Liver (tissue), 9 donors: ENCODE measurements around the gene EGLN1. TPM values are rescaled to one million over a fixed set of nuclear protein-coding genes. Genes with fewer than 3 reads are reported as not detected.

ENCODE experiments used
- DNase-seq: peaks from one replicate; pipeline ENCODE4 v3.0.0-alpha.2; 2017; ENCODE audit warnings: low spot score
- H3K27ac ChIP-seq, 2 donors: one replicate each; pipeline ENCODE4 v1.7.0; 2013; ENCODE audit warnings: inconsistent platforms in 2 of 2, low read length in 2 of 2, control low read depth in 1 of 2, low read depth in 1 of 2, mild to moderate bottlenecking in 1 of 2
- H3K27me3 ChIP-seq, 4 donors: one replicate each; pipeline versions ENCODE4 v1.6.1 to v1.7.0; 2013; ENCODE audit warnings: low read length in 3 of 4, inconsistent platforms in 1 of 4, mild to moderate bottlenecking in 1 of 4, moderate library complexity in 1 of 4; ENCODE audit not compliant: control insufficient read depth in 4 of 4, insufficient read depth in 4 of 4
- H3K36me3 ChIP-seq, 4 donors: one replicate each; pipeline versions ENCODE4 v1.6.1 to v1.7.0; 2013; ENCODE audit warnings: low read length in 3 of 4, mild to moderate bottlenecking in 3 of 4, low read depth in 1 of 4, moderate library complexity in 1 of 4; ENCODE audit not compliant: control insufficient read depth in 4 of 4, insufficient read depth in 3 of 4
- H3K4me1 ChIP-seq, 4 donors: one replicate each; pipeline versions ENCODE4 v1.6.1 to v1.7.0; 2013; ENCODE audit warnings: low read length in 3 of 4, mild to moderate bottlenecking in 3 of 4, moderate library complexity in 1 of 4; ENCODE audit not compliant: control insufficient read depth in 4 of 4, insufficient read depth in 4 of 4
- H3K4me3 ChIP-seq, 3 donors: one replicate each; pipeline versions ENCODE4 v1.6.1 to v1.7.0; 2013; ENCODE audit warnings: low read length in 3 of 3, control low read depth in 1 of 3, low read depth in 1 of 3, mild to moderate bottlenecking in 1 of 3
- H3K9ac ChIP-seq, 2 donors: one replicate each; pipeline ENCODE4 v1.7.0; 2013; ENCODE audit warnings: low read length in 2 of 2, mild to moderate bottlenecking in 2 of 2, moderate library complexity in 2 of 2, control low read depth in 1 of 2, low read depth in 1 of 2
- H3K9me3 ChIP-seq, 4 donors: one replicate each; pipeline versions ENCODE4 v1.6.1 to v1.7.0; 2013; ENCODE audit warnings: low read length in 3 of 4; ENCODE audit not compliant: control insufficient read depth in 4 of 4
- EGR1 ChIP-seq, 2 donors: IDR thresholded peaks; 2 replicates each; pipeline ENCODE4 v1.6.1; 2016 to 2018; ENCODE audit warnings: antibody characterized with exemption in 2 of 2, low read depth in 2 of 2
- FOXA1 ChIP-seq: IDR thresholded peaks from 2 replicates; pipeline ENCODE4 v1.6.1; 2016; ENCODE audit warnings: antibody characterized with exemption
- FOXA2 ChIP-seq: IDR thresholded peaks from 2 replicates; pipeline ENCODE4 v1.6.1; 2016; ENCODE audit warnings: antibody characterized with exemption
- GABPA ChIP-seq, 2 donors: IDR thresholded peaks in 1 of 2; conservative IDR thresholded peaks in 1 of 2; 2 replicates each; pipeline ENCODE4 v1.6.1; 2016; ENCODE audit warnings: antibody characterized with exemption in 2 of 2, mild to moderate bottlenecking in 1 of 2, moderate library complexity in 1 of 2
- HNF4A ChIP-seq, 2 donors: conservative IDR thresholded peaks; 2 replicates each; pipeline ENCODE4 v1.6.1; 2016; ENCODE audit warnings: antibody characterized with exemption in 2 of 2, mild to moderate bottlenecking in 2 of 2
- HNF4G ChIP-seq: IDR thresholded peaks from 2 replicates; pipeline ENCODE4 v1.6.1; 2016; ENCODE audit warnings: antibody characterized with exemption
- JUND ChIP-seq, 2 donors: IDR thresholded peaks; 2 replicates each; pipeline ENCODE4 v1.6.1; 2016; ENCODE audit warnings: antibody characterized with exemption in 2 of 2
- NR2F2 ChIP-seq: IDR thresholded peaks from 2 replicates; pipeline ENCODE4 v1.6.1; 2016; ENCODE audit warnings: antibody characterized with exemption
- RAD21 ChIP-seq, 2 donors: IDR thresholded peaks; 2 replicates each; pipeline ENCODE4 v1.6.1; 2016; ENCODE audit warnings: antibody characterized with exemption in 2 of 2, mild to moderate bottlenecking in 2 of 2
- RXRA ChIP-seq, 2 donors: IDR thresholded peaks; 2 replicates each; pipeline ENCODE4 v1.6.1; 2017 to 2018; ENCODE audit warnings: antibody characterized with exemption in 2 of 2, mild to moderate bottlenecking in 1 of 2
- SP1 ChIP-seq: IDR thresholded peaks from 2 replicates; pipeline ENCODE4 v1.6.1; 2018; ENCODE audit warnings: antibody characterized with exemption, mild to moderate bottlenecking
- TAF1 ChIP-seq: conservative IDR thresholded peaks from 2 replicates; pipeline ENCODE4 v1.6.1; 2016; ENCODE audit warnings: antibody characterized with exemption, mild to moderate bottlenecking
- YY1 ChIP-seq: IDR thresholded peaks from 2 replicates; pipeline ENCODE4 v1.6.1; 2016; ENCODE audit warnings: antibody characterized with exemption, mild to moderate bottlenecking
- WGBS: extraction: QIAGEN DNeasy Blood & Tissue Kit; methylation state at CpG from one replicate; pipeline ENCODE4 v1.1.7; 2013; 5-methylcytosine and 5-hydroxymethylcytosine counted together
- polyA plus RNA-seq, 2 donors: library from polyadenylated mRNA; stranded (reverse) in 1 of 2; unstranded in 1 of 2; fragments of 200-250 nt in 1 of 2; fragments of >200 nt in 1 of 2; fragmentation: Nextera tagmentation in 1 of 2; extraction: Ambion mirVana in 1 of 2; gene quantifications; one replicate each; pipeline versions ENCODE4 v1.2.1 to v1.2.3, GENCODE V29; 2013 to 2015
- total RNA-seq, 2 donors: library from RNA; depleted of rRNA; stranded (reverse); fragments of >200 nt; gene quantifications; one replicate each; pipeline ENCODE4 v1.2.3, GENCODE V29; 2014
- TF ChIP-seq, protein P1 (sequence below): fragments of 150-350 bp; IDR thresholded peaks from 2 replicates; pipeline ENCODE4 v1.5.1; 2017; ENCODE audit warnings: improper control_type of control experiment, low read depth, low read length; ENCODE audit not compliant: missing input control
- TF ChIP-seq, protein P2 (sequence below): IDR thresholded peaks from 2 replicates; pipeline ENCODE4 v1.6.1; 2016; ENCODE audit warnings: antibody characterized with exemption
- TF ChIP-seq, protein P3 (sequence below): IDR thresholded peaks from 2 replicates; pipeline ENCODE4 v1.6.1; 2016; ENCODE audit warnings: antibody characterized with exemption, mild to moderate bottlenecking
- TF ChIP-seq, protein P4 (sequence below): IDR thresholded peaks from 2 replicates; pipeline ENCODE4 v1.6.1; 2016; ENCODE audit warnings: antibody characterized with exemption
- TF ChIP-seq, protein P5 (sequence below): IDR thresholded peaks from 2 replicates; pipeline ENCODE4 v1.6.1; 2016; ENCODE audit warnings: antibody characterized with exemption
- donor health status: healthy.
- donor health status: healthy.
- donor health status: healthy.
- donor health status: healthy.
- donor health status: healthy.

The EGLN1 gene
- total and polyA plus RNA-seq, 4 donors = 7.2 to 44.8 (median 22.2) TPM

DNA sequence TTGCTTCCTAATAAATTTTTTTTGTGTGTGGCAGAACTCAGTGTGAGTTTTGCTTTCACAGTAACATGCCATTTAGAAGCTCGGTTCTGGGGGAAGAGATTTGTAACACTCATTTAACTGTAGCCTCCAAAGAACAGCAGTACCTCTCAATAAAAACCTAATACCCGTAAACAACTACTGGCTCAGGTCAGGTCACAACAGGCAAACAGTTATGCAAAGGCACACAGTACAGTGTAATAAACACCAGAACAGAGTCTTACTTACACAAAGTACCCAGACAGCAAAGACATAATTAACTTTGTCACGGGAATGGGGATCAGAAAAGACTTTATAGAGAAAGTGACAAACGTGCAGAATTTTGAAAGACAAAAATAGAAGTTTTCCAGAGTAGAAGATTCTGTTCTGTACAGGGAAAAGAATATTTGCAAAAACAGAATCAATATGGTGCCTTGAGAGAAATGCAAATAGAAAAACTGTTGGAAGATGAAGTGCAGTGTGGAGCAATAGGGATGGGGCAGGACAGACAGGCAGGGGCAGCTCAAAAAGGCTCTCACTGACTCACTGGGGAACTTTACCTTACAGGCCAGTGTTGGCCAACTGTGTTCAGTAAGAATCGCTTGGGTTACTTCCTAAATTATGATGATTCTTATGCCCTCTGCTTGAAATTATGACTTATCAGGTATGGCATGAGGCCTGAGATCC lies 38.8 kb downstream of the EGLN1 start:
- no peaks in the 10 kb centered on the region for H3K9me3 ChIP-seq
- peaks cover 10 to 27% (median 19%) of the 10 kb centered on the region in 4 donors for H3K4me1 ChIP-seq
- no peak for DNase-seq
- TF ChIP-seq FOXA2 = no peak
- peak; percentile 44 to 83 for TF ChIP-seq JUND (IDR thresholded peaks at IDR 0.05)
- TF ChIP-seq, protein P1, sequence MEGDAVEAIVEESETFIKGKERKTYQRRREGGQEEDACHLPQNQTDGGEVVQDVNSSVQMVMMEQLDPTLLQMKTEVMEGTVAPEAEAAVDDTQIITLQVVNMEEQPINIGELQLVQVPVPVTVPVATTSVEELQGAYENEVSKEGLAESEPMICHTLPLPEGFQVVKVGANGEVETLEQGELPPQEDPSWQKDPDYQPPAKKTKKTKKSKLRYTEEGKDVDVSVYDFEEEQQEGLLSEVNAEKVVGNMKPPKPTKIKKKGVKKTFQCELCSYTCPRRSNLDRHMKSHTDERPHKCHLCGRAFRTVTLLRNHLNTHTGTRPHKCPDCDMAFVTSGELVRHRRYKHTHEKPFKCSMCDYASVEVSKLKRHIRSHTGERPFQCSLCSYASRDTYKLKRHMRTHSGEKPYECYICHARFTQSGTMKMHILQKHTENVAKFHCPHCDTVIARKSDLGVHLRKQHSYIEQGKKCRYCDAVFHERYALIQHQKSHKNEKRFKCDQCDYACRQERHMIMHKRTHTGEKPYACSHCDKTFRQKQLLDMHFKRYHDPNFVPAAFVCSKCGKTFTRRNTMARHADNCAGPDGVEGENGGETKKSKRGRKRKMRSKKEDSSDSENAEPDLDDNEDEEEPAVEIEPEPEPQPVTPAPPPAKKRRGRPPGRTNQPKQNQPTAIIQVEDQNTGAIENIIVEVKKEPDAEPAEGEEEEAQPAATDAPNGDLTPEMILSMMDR = no peak
- TF ChIP-seq HNF4A (conservative IDR thresholded peaks at IDR 0.05) = peak; percentile 62 to 70
- no peak for TF ChIP-seq TAF1
- TF ChIP-seq, protein P2, sequence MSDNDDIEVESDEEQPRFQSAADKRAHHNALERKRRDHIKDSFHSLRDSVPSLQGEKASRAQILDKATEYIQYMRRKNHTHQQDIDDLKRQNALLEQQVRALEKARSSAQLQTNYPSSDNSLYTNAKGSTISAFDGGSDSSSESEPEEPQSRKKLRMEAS = peak; percentile 32
- no peak for TF ChIP-seq GABPA (IDR thresholded peaks at IDR 0.05 in 1 of 2, conservative IDR thresholded peaks at IDR 0.05 in 1 of 2)
- no peak for TF ChIP-seq NR2F2
- peak; percentile 91 for TF ChIP-seq YY1
- no peak for TF ChIP-seq EGR1 (IDR thresholded peaks at IDR 0.05; ENCODE audit: low read depth in 2 of 2)
- peak in 1 of 2 donors; percentile 31 for TF ChIP-seq RAD21 (IDR thresholded peaks at IDR 0.05)
- TF ChIP-seq FOXA1 = no peak
- TF ChIP-seq, protein P3, sequence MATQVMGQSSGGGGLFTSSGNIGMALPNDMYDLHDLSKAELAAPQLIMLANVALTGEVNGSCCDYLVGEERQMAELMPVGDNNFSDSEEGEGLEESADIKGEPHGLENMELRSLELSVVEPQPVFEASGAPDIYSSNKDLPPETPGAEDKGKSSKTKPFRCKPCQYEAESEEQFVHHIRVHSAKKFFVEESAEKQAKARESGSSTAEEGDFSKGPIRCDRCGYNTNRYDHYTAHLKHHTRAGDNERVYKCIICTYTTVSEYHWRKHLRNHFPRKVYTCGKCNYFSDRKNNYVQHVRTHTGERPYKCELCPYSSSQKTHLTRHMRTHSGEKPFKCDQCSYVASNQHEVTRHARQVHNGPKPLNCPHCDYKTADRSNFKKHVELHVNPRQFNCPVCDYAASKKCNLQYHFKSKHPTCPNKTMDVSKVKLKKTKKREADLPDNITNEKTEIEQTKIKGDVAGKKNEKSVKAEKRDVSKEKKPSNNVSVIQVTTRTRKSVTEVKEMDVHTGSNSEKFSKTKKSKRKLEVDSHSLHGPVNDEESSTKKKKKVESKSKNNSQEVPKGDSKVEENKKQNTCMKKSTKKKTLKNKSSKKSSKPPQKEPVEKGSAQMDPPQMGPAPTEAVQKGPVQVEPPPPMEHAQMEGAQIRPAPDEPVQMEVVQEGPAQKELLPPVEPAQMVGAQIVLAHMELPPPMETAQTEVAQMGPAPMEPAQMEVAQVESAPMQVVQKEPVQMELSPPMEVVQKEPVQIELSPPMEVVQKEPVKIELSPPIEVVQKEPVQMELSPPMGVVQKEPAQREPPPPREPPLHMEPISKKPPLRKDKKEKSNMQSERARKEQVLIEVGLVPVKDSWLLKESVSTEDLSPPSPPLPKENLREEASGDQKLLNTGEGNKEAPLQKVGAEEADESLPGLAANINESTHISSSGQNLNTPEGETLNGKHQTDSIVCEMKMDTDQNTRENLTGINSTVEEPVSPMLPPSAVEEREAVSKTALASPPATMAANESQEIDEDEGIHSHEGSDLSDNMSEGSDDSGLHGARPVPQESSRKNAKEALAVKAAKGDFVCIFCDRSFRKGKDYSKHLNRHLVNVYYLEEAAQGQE = no peak
- TF ChIP-seq, protein P4, sequence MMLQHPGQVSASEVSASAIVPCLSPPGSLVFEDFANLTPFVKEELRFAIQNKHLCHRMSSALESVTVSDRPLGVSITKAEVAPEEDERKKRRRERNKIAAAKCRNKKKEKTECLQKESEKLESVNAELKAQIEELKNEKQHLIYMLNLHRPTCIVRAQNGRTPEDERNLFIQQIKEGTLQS = peak; percentile 54
- no peak for TF ChIP-seq HNF4G
- TF ChIP-seq, protein P5, sequence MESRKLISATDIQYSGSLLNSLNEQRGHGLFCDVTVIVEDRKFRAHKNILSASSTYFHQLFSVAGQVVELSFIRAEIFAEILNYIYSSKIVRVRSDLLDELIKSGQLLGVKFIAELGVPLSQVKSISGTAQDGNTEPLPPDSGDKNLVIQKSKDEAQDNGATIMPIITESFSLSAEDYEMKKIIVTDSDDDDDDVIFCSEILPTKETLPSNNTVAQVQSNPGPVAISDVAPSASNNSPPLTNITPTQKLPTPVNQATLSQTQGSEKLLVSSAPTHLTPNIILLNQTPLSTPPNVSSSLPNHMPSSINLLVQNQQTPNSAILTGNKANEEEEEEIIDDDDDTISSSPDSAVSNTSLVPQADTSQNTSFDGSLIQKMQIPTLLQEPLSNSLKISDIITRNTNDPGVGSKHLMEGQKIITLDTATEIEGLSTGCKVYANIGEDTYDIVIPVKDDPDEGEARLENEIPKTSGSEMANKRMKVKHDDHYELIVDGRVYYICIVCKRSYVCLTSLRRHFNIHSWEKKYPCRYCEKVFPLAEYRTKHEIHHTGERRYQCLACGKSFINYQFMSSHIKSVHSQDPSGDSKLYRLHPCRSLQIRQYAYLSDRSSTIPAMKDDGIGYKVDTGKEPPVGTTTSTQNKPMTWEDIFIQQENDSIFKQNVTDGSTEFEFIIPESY = no peak
- peak; percentile 58 for TF ChIP-seq SP1
- peak; percentile 55 to 66 for TF ChIP-seq RXRA (IDR thresholded peaks at IDR 0.05)
- no peak overlapping the region for H3K9ac ChIP-seq
- H3K27me3 ChIP-seq = no peaks in the 10 kb centered on the region
- no peak overlapping the region for H3K4me3 ChIP-seq
- no peaks in the 10 kb centered on the region for H3K36me3 ChIP-seq
- WGBS = 36% methylated on average over 5 of the region's 5 CpGs
- H3K27ac ChIP-seq = peak overlapping the region; percentile 25 to 46
